OCI-LY7 (cell line): ENCODE results near the gene TLR7.

Source experiments
- CTCF ChIP-seq: fragments of 200-600 bp; sonication (generic); conservative IDR thresholded peaks from 2 replicates; pipeline ENCODE4 v1.5.1; 2014; ENCODE audit warnings: mild to moderate bottlenecking, antibody characterized with exemption, low read length, moderate library complexity, mixed read lengths
- EZH2phosphoT487 ChIP-seq: fragments of 200-600 bp; sonication (generic); IDR thresholded peaks from 2 replicates; pipeline ENCODE4 v1.6.1; 2018; ENCODE audit warnings: low read depth, borderline replicate concordance, mild to moderate bottlenecking, mixed run types, antibody characterized with exemption, low read length, moderate library complexity, mixed read lengths

DNA sequence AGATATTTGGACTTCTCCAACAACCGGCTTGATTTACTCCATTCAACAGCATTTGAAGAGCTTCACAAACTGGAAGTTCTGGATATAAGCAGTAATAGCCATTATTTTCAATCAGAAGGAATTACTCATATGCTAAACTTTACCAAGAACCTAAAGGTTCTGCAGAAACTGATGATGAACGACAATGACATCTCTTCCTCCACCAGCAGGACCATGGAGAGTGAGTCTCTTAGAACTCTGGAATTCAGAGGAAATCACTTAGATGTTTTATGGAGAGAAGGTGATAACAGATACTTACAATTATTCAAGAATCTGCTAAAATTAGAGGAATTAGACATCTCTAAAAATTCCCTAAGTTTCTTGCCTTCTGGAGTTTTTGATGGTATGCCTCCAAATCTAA, 20.3 kb downstream of the TLR7 start:
- no peak for TF ChIP-seq EZH2phosphoT487
- no peak for TF ChIP-seq CTCF
